DND-41 (cell line): Measurements from ENCODE around the gene BPIFB2.

ENCODE experiments used
- ATAC-seq: fragments of 200-7000 bp; cut with Tn5 transposase; 3 replicates; pipeline ENCODE4 v1.9.1; 2021; ENCODE audit warnings: low read depth; ENCODE audit not compliant: insufficient read depth
- DNase-seq: peaks from one replicate; pipeline ENCODE4 v3.0.0-alpha.2; 2020
- H2AFZ ChIP-seq: 2 replicates; pipeline ENCODE4 v1.6.0; 2012; ENCODE audit warnings: low read depth, low read length
- H3K27ac ChIP-seq: 2 replicates; pipeline ENCODE4 v1.5.1; 2012; ENCODE audit warnings: low read length, inconsistent platforms
- H3K27me3 ChIP-seq: fragments of 200-600 bp; sonication (generic); 2 replicates; pipeline ENCODE4 v1.6.0; 2012; ENCODE audit warnings: low read length, mild to moderate bottlenecking, inconsistent platforms; ENCODE audit not compliant: insufficient read depth, poor library complexity
- H3K36me3 ChIP-seq: 2 replicates; pipeline ENCODE4 v1.5.1; 2012; ENCODE audit warnings: low read length, inconsistent platforms; ENCODE audit not compliant: insufficient read depth
- H3K4me1 ChIP-seq: 2 replicates; pipeline ENCODE4 v1.5.1; 2012; ENCODE audit warnings: mild to moderate bottlenecking, low read length; ENCODE audit not compliant: insufficient read depth
- H3K4me2 ChIP-seq: 2 replicates; pipeline ENCODE4 v1.6.0; 2012; ENCODE audit warnings: mild to moderate bottlenecking, moderate library complexity, low read length, inconsistent platforms; ENCODE audit not compliant: insufficient read depth
- H3K4me3 ChIP-seq, 2 experiments: fragments of 200-600 bp in 1 of 2; shearing (Covaris generic) in 1 of 2; 2 replicates each; pipeline ENCODE4 v1.5.1; 2012 to 2016; ENCODE audit warnings: inconsistent platforms in 2 of 2, low read length in 2 of 2, mild to moderate bottlenecking in 2 of 2, low read depth in 1 of 2, moderate library complexity in 1 of 2
- H3K79me2 ChIP-seq: 2 replicates; pipeline ENCODE4 v1.6.0; 2012; ENCODE audit warnings: low read length, inconsistent platforms; ENCODE audit not compliant: insufficient read depth
- H3K9ac ChIP-seq: 2 replicates; pipeline ENCODE4 v1.6.0; 2012; ENCODE audit warnings: low read depth, mild to moderate bottlenecking, inconsistent platforms, low read length, moderate library complexity
- H3K9me3 ChIP-seq: 2 replicates; pipeline ENCODE4 v1.5.1; 2012; ENCODE audit warnings: low read length, moderate library complexity, mild to moderate bottlenecking, inconsistent platforms; ENCODE audit not compliant: insufficient read depth, severe bottlenecking
- H4K20me1 ChIP-seq: 2 replicates; pipeline ENCODE4 v1.6.0; 2012; ENCODE audit warnings: low read length; ENCODE audit not compliant: insufficient read depth
- EZH2 ChIP-seq: IDR thresholded peaks from 3 replicates; pipeline ENCODE4 v1.6.1; 2012; ENCODE audit warnings: borderline replicate concordance, low read depth, mild to moderate bottlenecking, moderate library complexity, low read length, inconsistent platforms; ENCODE audit not compliant: severe bottlenecking
- TF ChIP-seq, protein P1 (sequence below): IDR thresholded peaks from 2 replicates; pipeline ENCODE4 v1.5.1; 2012; ENCODE audit warnings: borderline replicate concordance, low read length, moderate library complexity, mild to moderate bottlenecking; ENCODE audit not compliant: poor library complexity, severe bottlenecking; ENCODE audit errors: extremely low read depth

BPIFB2 gene

DNA sequence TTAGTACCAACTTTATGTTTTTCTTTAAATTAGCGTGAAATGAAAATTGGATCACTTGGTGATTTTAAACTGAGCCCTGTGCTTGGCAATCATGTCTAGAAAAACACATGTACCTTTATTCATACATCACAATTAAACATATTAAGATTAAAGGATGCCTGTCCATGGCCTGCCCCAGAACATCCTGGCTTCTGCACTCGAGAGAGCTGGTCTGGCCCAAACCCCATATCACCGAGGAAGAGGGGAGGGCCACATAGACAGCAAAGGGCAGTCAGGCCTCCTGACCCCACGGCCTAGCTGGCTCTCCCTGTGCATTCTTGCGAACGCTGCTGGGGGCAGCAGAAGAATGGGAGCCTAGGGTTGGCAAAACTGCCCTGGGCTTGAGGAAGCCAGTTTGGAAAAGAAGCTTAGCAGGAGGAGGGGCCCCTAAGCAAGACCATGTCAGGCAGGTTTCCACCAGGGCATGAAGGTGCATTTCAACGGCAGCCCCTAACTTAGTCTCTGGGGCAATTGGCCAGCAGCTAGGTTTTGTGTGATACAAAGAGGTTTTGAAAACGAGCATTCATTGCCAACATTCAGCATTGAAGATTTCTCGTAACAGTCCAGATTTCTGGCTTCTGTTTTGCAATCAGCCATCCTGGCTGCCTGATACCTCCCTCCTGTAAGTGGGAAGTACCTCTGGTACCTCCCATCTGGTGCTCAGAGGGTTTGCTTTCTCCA is 54.8 kb downstream of the BPIFB2 start:
- Histone ChIP-seq H3K4me1 (no peaks in the 10 kb centered on the region), H3K27me3 (no peaks in the 10 kb centered on the region), H3K9ac (no peak overlapping the region), H3K27ac (no peak overlapping the region), H3K4me2 (no peak overlapping the region), H3K9me3 (no peaks in the 10 kb centered on the region), H3K36me3 (no peaks in the 10 kb centered on the region), H4K20me1 (no peaks in the 10 kb centered on the region), H2AFZ (no peak overlapping the region), H3K79me2 (no peaks in the 10 kb centered on the region), H3K4me3 (no peak overlapping the region)
- DNase-seq (no peak), ATAC-seq (no peak)
- TF ChIP-seq, protein P1, sequence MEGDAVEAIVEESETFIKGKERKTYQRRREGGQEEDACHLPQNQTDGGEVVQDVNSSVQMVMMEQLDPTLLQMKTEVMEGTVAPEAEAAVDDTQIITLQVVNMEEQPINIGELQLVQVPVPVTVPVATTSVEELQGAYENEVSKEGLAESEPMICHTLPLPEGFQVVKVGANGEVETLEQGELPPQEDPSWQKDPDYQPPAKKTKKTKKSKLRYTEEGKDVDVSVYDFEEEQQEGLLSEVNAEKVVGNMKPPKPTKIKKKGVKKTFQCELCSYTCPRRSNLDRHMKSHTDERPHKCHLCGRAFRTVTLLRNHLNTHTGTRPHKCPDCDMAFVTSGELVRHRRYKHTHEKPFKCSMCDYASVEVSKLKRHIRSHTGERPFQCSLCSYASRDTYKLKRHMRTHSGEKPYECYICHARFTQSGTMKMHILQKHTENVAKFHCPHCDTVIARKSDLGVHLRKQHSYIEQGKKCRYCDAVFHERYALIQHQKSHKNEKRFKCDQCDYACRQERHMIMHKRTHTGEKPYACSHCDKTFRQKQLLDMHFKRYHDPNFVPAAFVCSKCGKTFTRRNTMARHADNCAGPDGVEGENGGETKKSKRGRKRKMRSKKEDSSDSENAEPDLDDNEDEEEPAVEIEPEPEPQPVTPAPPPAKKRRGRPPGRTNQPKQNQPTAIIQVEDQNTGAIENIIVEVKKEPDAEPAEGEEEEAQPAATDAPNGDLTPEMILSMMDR, result no peak
- no peak for TF ChIP-seq EZH2

DNA sequence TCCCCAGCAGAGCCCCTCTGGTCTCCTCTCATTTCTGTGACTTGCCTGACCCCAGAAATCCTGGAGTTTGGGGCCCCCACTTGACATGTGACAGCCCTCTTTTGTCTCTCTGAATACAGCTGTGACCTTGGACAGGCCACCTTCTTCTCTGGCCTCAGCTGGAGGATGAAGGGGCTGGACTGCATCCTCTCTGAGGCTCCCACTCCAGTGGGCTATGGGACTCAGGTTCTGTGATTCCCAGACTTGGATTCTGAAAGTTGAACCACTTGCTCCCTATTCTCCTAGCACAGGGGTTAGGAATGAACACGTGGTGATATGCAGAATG is 55.3 kb downstream of the BPIFB2 start:
- ATAC-seq (no peak), DNase-seq (no peak)
- Histone ChIP-seq H3K79me2 (no peaks in the 10 kb centered on the region), H3K9ac (no peak overlapping the region), H3K4me2 (no peak overlapping the region), H3K36me3 (no peaks in the 10 kb centered on the region), H3K4me1 (no peaks in the 10 kb centered on the region), H3K27ac (no peak overlapping the region), H3K9me3 (no peaks in the 10 kb centered on the region), H2AFZ (no peak overlapping the region), H4K20me1 (no peaks in the 10 kb centered on the region), H3K4me3 (no peak overlapping the region), H3K27me3 (no peaks in the 10 kb centered on the region)
- TF ChIP-seq, protein P1, result no peak
- no peak for TF ChIP-seq EZH2

DNA sequence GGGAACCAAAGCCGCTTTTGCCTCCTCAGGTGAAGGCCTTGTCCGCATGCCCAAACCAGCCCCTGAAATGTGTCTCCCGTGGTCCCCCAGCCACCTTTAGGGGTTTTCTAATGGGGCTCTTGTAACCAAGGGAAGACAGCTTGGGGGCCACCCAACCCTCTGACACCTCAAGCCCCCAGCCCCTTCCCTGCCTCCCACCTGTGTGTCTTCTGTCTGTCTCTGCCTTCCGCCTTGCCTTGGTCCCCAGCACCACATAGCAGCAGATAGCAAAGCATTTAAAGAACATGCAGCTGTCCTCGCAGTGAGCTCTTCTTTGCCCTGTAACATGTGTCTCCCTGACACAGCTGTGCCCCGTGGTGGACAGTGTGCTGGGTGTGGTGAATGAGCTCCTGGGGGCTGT is 55.8 kb downstream of the BPIFB2 start:
- Histone ChIP-seq H3K4me1 (no peaks in the 10 kb centered on the region), H3K27ac (no peak overlapping the region), H3K79me2 (no peaks in the 10 kb centered on the region), H4K20me1 (no peaks in the 10 kb centered on the region), H3K36me3 (no peaks in the 10 kb centered on the region), H3K9me3 (no peaks in the 10 kb centered on the region), H3K9ac (no peak overlapping the region), H3K27me3 (no peaks in the 10 kb centered on the region), H3K4me3 (no peak overlapping the region), H2AFZ (no peak overlapping the region), H3K4me2 (no peak overlapping the region)
- ATAC-seq (no peak; the same call in 2 of the 3 replicates), DNase-seq (no peak)
- TF ChIP-seq, protein P1, result no peak
